HG03175 (cell line): ENCODE results near the gene ELMOD3.
"Not testable (repeated sequence)": the region's sequence is repeated elsewhere in the genome, so short reads cannot be mapped to it uniquely, and the experiment has no call there.

ENCODE experiments used
- ATAC-seq: cut with Tn5 transposase; IDR thresholded peaks from one replicate; pipeline ENCODE4 v1.9.1; 2021; ENCODE audit warnings: mild to moderate bottlenecking, moderate library complexity; ENCODE audit not compliant: unreplicated experiment

Gene ELMOD3

GRCh38 chr2:85400541-85401463 is 46.2 kb downstream of the ELMOD3 start:
- ATAC-seq: no peak

- ATAC-seq: no peak
Measured at GRCh38 chr2:85401464-85401805, 46.9 kb downstream of the ELMOD3 start.

GRCh38 chr2:85401844-85402243 is 47.3 kb downstream of the ELMOD3 start:
- no peak for ATAC-seq

GRCh38 chr2:85405201-85406059 is 50.9 kb downstream of the ELMOD3 start:
- no peak for ATAC-seq

- peak; percentile 72 for ATAC-seq
Measured at GRCh38 chr2:85409845-85410583, 55.4 kb downstream of the ELMOD3 start, which contains the start of gene CAPG. CAPG (minus strand) TSS chr2:85410366; CDS start chr2:85402145, 8,221 bp downstream.

GRCh38 chr2:85410584-85411404 is 56.2 kb downstream of the ELMOD3 start:
- ATAC-seq: no peak

- no peak for ATAC-seq
Measured at GRCh38 chr2:85411405-85411748, 56.8 kb downstream of the ELMOD3 start.

- no peak for ATAC-seq
Measured at GRCh38 chr2:85413592-85414420, 59.2 kb downstream of the ELMOD3 start.

GRCh38 chr2:85414421-85414759 is 59.8 kb downstream of the ELMOD3 start:
- ATAC-seq: not testable (repeated sequence)

- ATAC-seq: no peak
Measured at GRCh38 chr2:85414761-85415553, 60.4 kb downstream of the ELMOD3 start.

GRCh38 chr2:85415980-85416650 is 61.5 kb downstream of the ELMOD3 start:
- ATAC-seq: no peak

- ATAC-seq: peak; percentile 89
Measured at GRCh38 chr2:85418132-85419008, 63.8 kb downstream of the ELMOD3 start, which contains the start of gene SH2D6. SH2D6 (plus strand) TSS chr2:85418714; CDS start chr2:85429466, 10,752 bp downstream.

GRCh38 chr2:85419009-85419675 is 64.6 kb downstream of the ELMOD3 start:
- no peak for ATAC-seq

GRCh38 chr2:85420536-85421259 is 66.1 kb downstream of the ELMOD3 start:
- peak; percentile 62 for ATAC-seq

- ATAC-seq: no peak
Measured at GRCh38 chr2:85421260-85422071, 66.9 kb downstream of the ELMOD3 start.
